ENCODE results near the gene SAMD4A. TPM values are rescaled to one million over a fixed set of nuclear protein-coding genes. Genes with fewer than 3 reads are reported as not detected.

The SAMD4A gene
- total and polyA plus RNA-seq, 2 donors (not counting 1 experiment from before 2014, with no cell fraction given): 9.3 to 39.8 TPM

DNA sequence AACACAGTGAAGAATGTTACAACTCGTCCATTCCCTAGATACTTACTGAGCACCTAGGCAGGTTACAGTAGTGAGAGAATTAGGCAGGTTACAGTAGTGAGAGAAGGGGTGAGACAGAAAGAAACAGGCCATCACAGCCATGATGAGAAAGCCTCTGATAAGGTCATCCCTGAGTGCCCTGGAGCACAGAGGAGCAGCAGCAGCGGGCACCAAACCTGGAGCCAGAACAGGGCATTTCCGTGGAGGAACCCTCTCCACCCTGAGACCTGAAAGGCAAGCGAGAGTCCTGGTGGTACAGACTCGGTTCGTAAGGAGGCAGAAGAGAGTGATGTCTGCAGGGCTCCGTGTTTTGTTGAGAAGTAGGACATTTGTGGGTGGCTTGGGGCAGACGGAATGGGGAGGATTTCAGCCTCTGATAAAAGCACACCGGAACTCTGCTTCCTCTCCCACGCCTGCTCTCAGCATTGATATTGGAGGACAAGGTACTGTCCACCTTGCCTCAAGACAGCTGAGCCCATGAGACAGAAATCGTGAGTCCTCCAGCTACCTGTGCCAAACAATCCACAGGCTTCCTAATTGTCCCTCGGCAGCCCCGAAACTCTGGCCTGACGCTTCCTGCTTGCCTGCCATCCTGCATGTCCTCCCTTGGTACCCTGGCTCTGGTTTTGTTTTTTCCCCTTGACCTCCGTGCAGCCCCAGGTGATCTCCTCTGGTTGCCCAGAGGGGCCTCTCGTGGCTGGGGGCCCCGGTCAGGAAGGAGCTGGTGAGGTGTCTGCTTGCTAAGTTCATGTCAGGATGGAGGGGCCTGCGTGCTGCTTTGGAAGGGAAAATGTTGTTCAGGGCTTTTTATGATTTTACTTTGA, 199.6 kb downstream of the SAMD4A start:
- no peak overlapping the region for H2AFZ ChIP-seq (ENCODE audit: low read length)
- no peak overlapping the region for H3K4me2 ChIP-seq (ENCODE audit: extremely low read depth, insufficient read depth, low read length)
- H3K4me1 ChIP-seq (ENCODE audit: control insufficient read depth, extremely low read depth, insufficient read depth, low read length): peaks cover 3% of the 10 kb centered on the region
- no peak overlapping the region for H3K27ac ChIP-seq (ENCODE audit: insufficient read depth, low read length)
- H3K9ac ChIP-seq (ENCODE audit: insufficient read depth, low read length): no peak overlapping the region
- no peaks in the 10 kb centered on the region for H3K27me3 ChIP-seq (ENCODE audit: control insufficient read depth, insufficient read depth, low read length)
- no peaks in the 10 kb centered on the region for H3K79me2 ChIP-seq (ENCODE audit: control insufficient read depth, insufficient read depth, low read length)
- no peaks in the 10 kb centered on the region for H4K20me1 ChIP-seq (ENCODE audit: control insufficient read depth, extremely low read depth, insufficient read depth, low read length)
- no peak overlapping the region for H3K4me3 ChIP-seq (replicated peaks in 1 of 4; ENCODE audit: control extremely low read depth in 1 of 4, insufficient read depth in 1 of 4, low read depth in 3 of 4, low read length in 4 of 4)
- no peaks in the 10 kb centered on the region for H3K9me3 ChIP-seq (ENCODE audit: control insufficient read depth, insufficient read depth, low read depth, low read length)
- no peak for DNase-seq (ENCODE audit: low read depth in 2 of 2)
- TF ChIP-seq CTCF (conservative IDR thresholded peaks at IDR 0.05 in 1 of 2, IDR thresholded peaks at IDR 0.05 in 1 of 2; ENCODE audit: low read depth in 1 of 2, low read length in 2 of 2) (no peak), EZH2 (IDR thresholded peaks at IDR 0.05; ENCODE audit: low read length, missing control alignments) (no peak)
- peaks cover 33% of the 10 kb centered on the region for H3K36me3 ChIP-seq (ENCODE audit: control insufficient read depth, insufficient read depth, low read length)

DNA sequence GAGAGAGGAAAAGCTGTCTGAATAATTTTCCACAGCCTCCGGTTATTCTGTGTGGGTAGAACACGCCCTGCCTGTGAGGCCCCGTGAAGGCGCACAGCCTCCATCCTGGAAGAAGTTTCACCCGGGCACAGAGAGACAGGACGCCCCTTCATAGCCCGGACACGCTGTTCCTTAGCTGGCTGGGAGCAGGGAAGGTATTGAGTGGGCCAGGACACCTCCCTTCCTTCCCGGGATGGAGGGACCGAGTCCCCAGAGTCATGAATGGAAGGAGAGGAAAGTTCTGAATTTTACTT, 200.2 kb downstream of the SAMD4A start:
- Histone ChIP-seq H3K4me3 (replicated peaks in 1 of 4; ENCODE audit: control extremely low read depth in 1 of 4, insufficient read depth in 1 of 4, low read depth in 3 of 4, low read length in 4 of 4) (no peak overlapping the region), H3K9me3 (ENCODE audit: control insufficient read depth, insufficient read depth, low read depth, low read length) (no peaks in the 10 kb centered on the region), H3K36me3 (ENCODE audit: control insufficient read depth, insufficient read depth, low read length) (peaks cover 33% of the 10 kb centered on the region), H4K20me1 (ENCODE audit: control insufficient read depth, extremely low read depth, insufficient read depth, low read length) (no peaks in the 10 kb centered on the region), H3K27me3 (ENCODE audit: control insufficient read depth, insufficient read depth, low read length) (no peaks in the 10 kb centered on the region), H2AFZ (ENCODE audit: low read length) (no peak overlapping the region), H3K79me2 (ENCODE audit: control insufficient read depth, insufficient read depth, low read length) (no peaks in the 10 kb centered on the region), H3K9ac (ENCODE audit: insufficient read depth, low read length) (no peak overlapping the region), H3K4me2 (ENCODE audit: extremely low read depth, insufficient read depth, low read length) (no peak overlapping the region), H3K4me1 (ENCODE audit: control insufficient read depth, extremely low read depth, insufficient read depth, low read length) (peaks cover 8% of the 10 kb centered on the region), H3K27ac (ENCODE audit: insufficient read depth, low read length) (no peak overlapping the region)
- no peak for DNase-seq (ENCODE audit: low read depth in 2 of 2)
- no peak for TF ChIP-seq EZH2 (IDR thresholded peaks at IDR 0.05; ENCODE audit: low read length, missing control alignments)
- TF ChIP-seq CTCF (conservative IDR thresholded peaks at IDR 0.05 in 1 of 2, IDR thresholded peaks at IDR 0.05 in 1 of 2; ENCODE audit: low read depth in 1 of 2, low read length in 2 of 2): no peak

- no peak for DNase-seq (ENCODE audit: low read depth in 2 of 2)
- Histone ChIP-seq H3K36me3 (ENCODE audit: control insufficient read depth, insufficient read depth, low read length) (peaks cover 32% of the 10 kb centered on the region), H3K9me3 (ENCODE audit: control insufficient read depth, insufficient read depth, low read depth, low read length) (no peaks in the 10 kb centered on the region), H3K4me3 (replicated peaks in 1 of 4; ENCODE audit: control extremely low read depth in 1 of 4, insufficient read depth in 1 of 4, low read depth in 3 of 4, low read length in 4 of 4) (no peak overlapping the region), H3K27me3 (ENCODE audit: control insufficient read depth, insufficient read depth, low read length) (no peaks in the 10 kb centered on the region), H3K9ac (ENCODE audit: insufficient read depth, low read length) (no peak overlapping the region), H4K20me1 (ENCODE audit: control insufficient read depth, extremely low read depth, insufficient read depth, low read length) (no peaks in the 10 kb centered on the region), H3K27ac (ENCODE audit: insufficient read depth, low read length) (no peak overlapping the region), H3K79me2 (ENCODE audit: control insufficient read depth, insufficient read depth, low read length) (no peaks in the 10 kb centered on the region), H2AFZ (ENCODE audit: low read length) (no peak overlapping the region), H3K4me2 (ENCODE audit: extremely low read depth, insufficient read depth, low read length) (no peak overlapping the region), H3K4me1 (ENCODE audit: control insufficient read depth, extremely low read depth, insufficient read depth, low read length) (peaks cover 11% of the 10 kb centered on the region)
- no peak for TF ChIP-seq EZH2 (IDR thresholded peaks at IDR 0.05; ENCODE audit: low read length, missing control alignments)
These were observed 200.5 kb downstream of the SAMD4A start for GRCh38 chr14:54767450-54767849.

Measured in fibroblast of lung (primary cell).